A549 (cell line): ENCODE results near the gene SNRPA1.

ENCODE experiments used
- CEBPB ChIP-seq, 2 experiments: fragments of >200 bp in 1 of 2; sonication (Bioruptor Twin) in 1 of 2; formaldehyde crosslinking in 1 of 2; IDR thresholded peaks; 2 replicates each; pipeline ENCODE4 v1.6.1; 2012 to 2016
- CHD2 ChIP-seq: fragments of 150-350 bp; IDR thresholded peaks from 2 replicates; pipeline ENCODE4 v1.6.1; 2014; ENCODE audit warnings: low read length; ENCODE audit not compliant: partially characterized antibody
- CTCF ChIP-seq: fragments of >200 bp; sonication (Bioruptor Twin); formaldehyde crosslinking; IDR thresholded peaks from 3 replicates; pipeline ENCODE4 v1.5.1; 2016
- EP300 ChIP-seq, 2 experiments: fragments of >200 bp; sonication (Bioruptor Twin); formaldehyde crosslinking; IDR thresholded peaks; 2 replicates in 1 of 2; 3 replicates in 1 of 2; pipeline ENCODE4 v1.6.1; 2016 to 2017
- FOSB ChIP-seq: fragments of 250-450 bp; sonication (Bioruptor Pico); IDR thresholded peaks from 2 replicates; pipeline ENCODE4 v1.5.0; 2020; ENCODE audit warnings: mild to moderate bottlenecking, moderate library complexity
- HMGXB4 ChIP-seq: fragments of 250-450 bp; sonication (Bioruptor Pico); IDR thresholded peaks from 2 replicates; pipeline ENCODE4 v1.5.0; 2021; ENCODE audit warnings: mild to moderate bottlenecking, moderate library complexity, borderline replicate concordance
- JUN ChIP-seq, 2 experiments: fragments of >200 bp; sonication (Bioruptor Twin); formaldehyde crosslinking; IDR thresholded peaks; 2 replicates in 1 of 2; 3 replicates in 1 of 2; pipeline ENCODE4 v1.6.1; 2016 to 2017
- MAX ChIP-seq: IDR thresholded peaks from 2 replicates; pipeline ENCODE4 v1.6.1; 2012
- POLR2AphosphoS2 ChIP-seq: conservative IDR thresholded peaks from 2 replicates; pipeline ENCODE4 v1.6.1; 2012; ENCODE audit warnings: low read length, improper control_type of control experiment, inconsistent platforms
- REST ChIP-seq: fragments of 200-600 bp; sonication (generic); IDR thresholded peaks from 2 replicates; pipeline ENCODE4 v1.6.1; 2016; ENCODE audit warnings: antibody characterized with exemption, mild to moderate bottlenecking, moderate library complexity
- SREBF2 ChIP-seq: fragments of 450-650 bp; IDR thresholded peaks from 2 replicates; pipeline ENCODE4 v1.6.1; 2014; ENCODE audit warnings: mild to moderate bottlenecking, moderate library complexity
- ZFP36 ChIP-seq: fragments of 450-650 bp; IDR thresholded peaks from 2 replicates; pipeline ENCODE4 v1.6.1; 2014; ENCODE audit warnings: borderline replicate concordance; ENCODE audit not compliant: partially characterized antibody

GRCh38 chr15:101322016-101322695, 27.1 kb upstream of the SNRPA1 start:
- TF ChIP-seq CTCF (no peak), POLR2AphosphoS2 (no peak), CHD2 (no peak), SREBF2 (no peak), FOSB (CRISPR knock-in tag) (no peak), REST (no peak), MAX (no peak), CEBPB (IDR thresholded peaks at IDR 0.05) (no peak), EP300 (IDR thresholded peaks at IDR 0.05) (no peak), JUN (IDR thresholded peaks at IDR 0.05) (no peak), HMGXB4 (CRISPR knock-in tag) (no peak), ZFP36 (no peak)
